HuH-7 (cell line): ENCODE results near the gene DHRS9.

Experiments
- DNase-seq: peaks from one replicate; pipeline ENCODE4 v3.0.0; 2011; ENCODE audit warnings: low spot score

Gene DHRS9

GRCh38 chr2:169065864-169066517 is 3.4 kb upstream of the DHRS9 start:
- no peak for DNase-seq

- no peak for DNase-seq
Measured at GRCh38 chr2:169066897-169067296, 2.5 kb upstream of the DHRS9 start.

GRCh38 chr2:169069833-169070232 is 470 bp downstream of the DHRS9 start:
- DNase-seq: no peak

GRCh38 chr2:169071455-169071854 is 2.1 kb downstream of the DHRS9 start:
- DNase-seq: no peak

GRCh38 chr2:169072163-169072925 is 3.0 kb downstream of the DHRS9 start:
- no peak for DNase-seq

- DNase-seq: no peak
Measured at GRCh38 chr2:169073211-169073962, 4.0 kb downstream of the DHRS9 start.

- no peak for DNase-seq
Measured at GRCh38 chr2:169073963-169074751, 4.8 kb downstream of the DHRS9 start.

- DNase-seq: no peak
Measured at GRCh38 chr2:169077674-169078240, 8.4 kb downstream of the DHRS9 start.

GRCh38 chr2:169080250-169081069 is 11.1 kb downstream of the DHRS9 start:
- no peak for DNase-seq

- DNase-seq: no peak
Measured at GRCh38 chr2:169081551-169081950, 12.2 kb downstream of the DHRS9 start.

- DNase-seq: no peak
Measured at GRCh38 chr2:169082995-169083394, 13.6 kb downstream of the DHRS9 start.

GRCh38 chr2:169086893-169087467 is 17.6 kb downstream of the DHRS9 start:
- DNase-seq: no peak

GRCh38 chr2:169087757-169088379 is 18.5 kb downstream of the DHRS9 start:
- no peak for DNase-seq

- DNase-seq: no peak
Measured at GRCh38 chr2:169089182-169089581, 19.8 kb downstream of the DHRS9 start.

GRCh38 chr2:169090133-169090820 is 20.9 kb downstream of the DHRS9 start:
- no peak for DNase-seq

- no peak for DNase-seq
Measured at GRCh38 chr2:169091256-169091655, 21.9 kb downstream of the DHRS9 start.

- no peak for DNase-seq
Measured at GRCh38 chr2:169091761-169092519, 22.6 kb downstream of the DHRS9 start.

GRCh38 chr2:169093535-169093934 is 24.2 kb downstream of the DHRS9 start:
- DNase-seq: no peak

GRCh38 chr2:169094676-169095075 is 25.3 kb downstream of the DHRS9 start:
- no peak for DNase-seq
